ENCODE measurements around the gene NOP9.

The NOP9 gene

DNA sequence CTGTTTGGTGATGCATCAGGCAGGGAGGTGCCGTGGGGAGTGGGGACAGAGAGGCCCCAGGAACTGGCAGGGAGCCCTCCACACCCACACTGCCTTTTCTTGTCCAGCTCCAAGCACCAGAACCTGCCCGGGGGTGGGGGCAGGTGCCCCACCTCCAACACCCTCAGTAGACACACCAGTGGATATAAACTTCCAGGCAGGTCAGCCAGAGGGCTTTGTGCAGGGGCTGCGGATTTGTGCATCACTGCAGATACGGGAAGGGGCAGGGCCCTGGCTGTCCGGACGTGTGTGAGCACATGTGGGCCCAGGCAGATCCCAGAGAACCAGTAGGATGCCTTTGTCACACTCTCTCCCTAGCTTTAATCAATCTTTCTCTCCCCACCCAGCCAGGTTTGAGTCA is 35.4 kb upstream of the NOP9 start:
- no peak for DNase-seq (ENCODE audit: low read depth)
- TF ChIP-seq, protein P1, sequence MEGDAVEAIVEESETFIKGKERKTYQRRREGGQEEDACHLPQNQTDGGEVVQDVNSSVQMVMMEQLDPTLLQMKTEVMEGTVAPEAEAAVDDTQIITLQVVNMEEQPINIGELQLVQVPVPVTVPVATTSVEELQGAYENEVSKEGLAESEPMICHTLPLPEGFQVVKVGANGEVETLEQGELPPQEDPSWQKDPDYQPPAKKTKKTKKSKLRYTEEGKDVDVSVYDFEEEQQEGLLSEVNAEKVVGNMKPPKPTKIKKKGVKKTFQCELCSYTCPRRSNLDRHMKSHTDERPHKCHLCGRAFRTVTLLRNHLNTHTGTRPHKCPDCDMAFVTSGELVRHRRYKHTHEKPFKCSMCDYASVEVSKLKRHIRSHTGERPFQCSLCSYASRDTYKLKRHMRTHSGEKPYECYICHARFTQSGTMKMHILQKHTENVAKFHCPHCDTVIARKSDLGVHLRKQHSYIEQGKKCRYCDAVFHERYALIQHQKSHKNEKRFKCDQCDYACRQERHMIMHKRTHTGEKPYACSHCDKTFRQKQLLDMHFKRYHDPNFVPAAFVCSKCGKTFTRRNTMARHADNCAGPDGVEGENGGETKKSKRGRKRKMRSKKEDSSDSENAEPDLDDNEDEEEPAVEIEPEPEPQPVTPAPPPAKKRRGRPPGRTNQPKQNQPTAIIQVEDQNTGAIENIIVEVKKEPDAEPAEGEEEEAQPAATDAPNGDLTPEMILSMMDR (conservative IDR thresholded peaks at IDR 0.05; ENCODE audit: low read length), result no peak
- H3K4me3 ChIP-seq (ENCODE audit: low read length), result no peak overlapping the region

DNA sequence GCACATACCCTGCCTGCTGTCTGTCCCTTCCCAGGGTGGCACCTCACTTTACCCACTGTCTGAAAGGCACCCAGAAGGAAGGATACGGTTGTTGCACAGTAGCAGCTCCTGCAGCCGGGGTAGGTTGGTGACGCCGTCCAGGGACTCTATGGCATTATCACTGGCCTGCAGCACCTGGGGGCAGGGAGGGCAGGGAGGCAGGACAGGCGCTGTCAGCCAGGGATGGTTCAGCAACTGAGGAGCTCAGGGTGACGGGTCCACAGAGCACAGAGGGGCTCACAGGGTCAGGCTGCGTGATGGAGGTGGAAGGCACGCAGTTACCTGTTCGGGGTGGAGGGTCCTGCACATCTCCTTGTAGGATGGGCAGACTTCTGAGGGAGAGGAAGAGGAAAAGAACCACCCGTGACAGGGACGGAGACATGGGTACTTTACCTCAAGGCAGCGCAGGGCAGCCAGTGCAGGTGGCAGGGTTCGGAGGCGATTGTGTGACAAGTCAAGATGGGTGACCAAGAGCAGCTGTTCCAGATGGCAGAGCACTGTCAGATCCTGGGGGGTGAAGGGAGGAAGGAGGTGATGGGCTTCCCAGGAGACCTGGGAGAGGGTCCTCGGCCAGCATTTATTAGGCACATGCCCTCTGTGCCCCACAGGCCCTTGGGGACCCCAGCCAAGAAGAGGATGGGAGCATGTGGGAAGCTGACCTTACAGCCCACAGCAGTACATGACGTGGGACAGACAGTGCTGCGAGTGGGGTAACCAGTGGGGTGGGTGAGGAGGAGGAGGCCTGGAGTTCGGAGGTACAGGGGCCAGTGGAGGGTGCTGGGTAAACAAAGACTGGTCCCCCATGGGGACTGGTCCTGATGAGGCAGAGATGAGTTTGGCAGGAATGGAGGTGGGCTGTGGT is 33.1 kb upstream of the NOP9 start:
- no peak overlapping the region for H3K4me3 ChIP-seq (ENCODE audit: low read length)
- DNase-seq (ENCODE audit: low read depth), result no peak
- TF ChIP-seq, protein P1 (conservative IDR thresholded peaks at IDR 0.05; ENCODE audit: low read length), result no peak

DNA sequence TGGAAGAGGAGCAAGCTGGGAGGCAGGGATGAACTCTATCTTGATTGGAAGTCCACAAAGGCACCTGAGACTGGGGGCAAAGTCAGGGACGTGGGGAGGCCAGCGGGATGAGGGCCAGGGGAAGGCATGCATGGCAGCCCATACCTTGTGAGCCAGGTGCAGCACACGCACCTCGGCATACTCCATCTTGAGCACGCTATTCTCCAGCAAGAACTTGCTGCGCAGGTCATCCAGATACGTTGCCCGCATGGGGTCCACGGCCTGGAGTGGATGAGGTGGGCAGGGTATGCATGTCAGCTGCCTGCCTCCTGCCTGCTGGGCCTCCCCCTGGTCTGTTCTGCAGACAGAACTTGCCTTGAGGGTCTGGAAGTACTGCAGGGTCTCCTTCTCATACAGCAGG is 32.1 kb upstream of the NOP9 start:
- no peak for DNase-seq (ENCODE audit: low read depth)
- TF ChIP-seq, protein P1 (conservative IDR thresholded peaks at IDR 0.05; ENCODE audit: low read length), result no peak
- no peak overlapping the region for H3K4me3 ChIP-seq (ENCODE audit: low read length)

DNA sequence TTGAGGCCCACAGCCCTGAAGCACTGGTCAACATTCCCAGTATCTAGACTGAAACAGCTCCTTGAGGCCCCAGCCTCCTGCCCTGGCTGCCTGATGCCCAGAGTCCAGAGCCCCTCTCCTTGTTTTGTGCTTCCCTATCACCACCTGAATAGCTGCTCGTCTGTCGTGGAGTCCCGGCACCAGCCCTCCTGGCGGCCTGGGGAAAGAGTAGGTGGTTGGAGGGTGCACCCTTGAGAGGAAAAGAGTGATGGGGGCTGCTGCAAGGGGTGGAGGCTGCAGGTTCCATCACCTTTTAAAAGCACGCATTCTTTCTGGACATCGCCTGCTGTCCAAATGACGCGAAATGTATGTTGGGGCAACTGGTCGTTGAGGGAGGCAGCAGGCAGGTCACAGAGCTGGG is 31.4 kb upstream of the NOP9 start:
- H3K4me3 ChIP-seq (ENCODE audit: low read length), result no peak overlapping the region
- no peak for DNase-seq (ENCODE audit: low read depth)

DNA sequence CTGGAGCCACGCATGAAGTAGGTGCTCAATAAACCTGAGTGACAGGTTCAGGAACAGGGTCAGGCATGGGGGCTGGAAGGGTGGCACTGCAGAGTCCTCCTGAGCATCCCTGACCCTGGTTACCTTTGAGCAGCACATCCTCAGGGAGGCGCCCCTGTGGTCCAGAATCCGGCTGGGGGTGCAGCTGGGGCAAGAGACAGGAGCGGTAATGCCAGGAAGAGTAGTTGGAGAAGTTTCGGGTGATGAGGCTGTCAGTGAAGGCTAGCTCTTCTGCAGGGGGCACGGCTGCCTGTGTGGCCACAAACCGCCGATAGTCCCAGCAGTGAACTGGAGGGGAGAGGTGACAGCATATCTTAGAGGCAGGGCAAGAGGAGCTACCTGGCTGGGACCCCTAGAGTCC is 30.3 kb upstream of the NOP9 start:
- DNase-seq (ENCODE audit: low read depth), result no peak
- TF ChIP-seq, protein P1 (conservative IDR thresholded peaks at IDR 0.05; ENCODE audit: low read length), result no peak
- no peak overlapping the region for H3K4me3 ChIP-seq (ENCODE audit: low read length)

More for the DNA sequence above, 31.4 kb upstream of the NOP9 start:
- TF ChIP-seq, protein P1 (conservative IDR thresholded peaks at IDR 0.05; ENCODE audit: low read length), result no peak

DNA sequence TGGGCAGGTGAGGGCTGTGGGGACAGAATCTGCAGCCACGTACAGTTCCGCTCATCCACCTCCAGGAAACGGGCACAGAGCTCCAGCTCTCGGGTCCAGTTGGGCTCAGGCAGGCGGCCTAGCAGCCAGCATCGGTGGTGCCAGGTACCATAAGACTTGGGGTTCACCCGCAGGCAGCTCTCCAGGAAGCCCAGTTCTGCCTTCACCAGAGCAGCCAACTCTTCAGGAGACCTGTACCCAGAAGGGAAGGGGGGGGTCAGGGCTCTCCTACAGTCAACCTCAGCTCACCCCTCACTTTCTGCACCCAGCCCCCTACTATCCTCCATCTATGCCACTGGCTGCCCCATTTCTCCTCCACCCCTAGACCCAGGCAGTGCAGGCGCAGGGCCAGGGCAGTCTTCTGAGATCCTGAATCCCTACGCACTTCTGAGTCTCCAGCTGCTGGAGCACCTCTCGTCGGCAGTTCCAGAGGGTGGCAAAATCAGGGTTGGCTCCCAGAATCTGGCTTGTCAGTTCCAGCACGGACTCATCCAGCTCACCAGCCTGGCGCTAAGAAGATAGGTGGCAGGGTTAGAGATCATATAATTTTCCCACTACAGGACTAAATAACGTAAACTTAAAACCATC is 29.6 kb upstream of the NOP9 start:
- no peak overlapping the region for H3K4me3 ChIP-seq (ENCODE audit: low read length)
- DNase-seq (ENCODE audit: low read depth), result no peak
- TF ChIP-seq, protein P1 (conservative IDR thresholded peaks at IDR 0.05; ENCODE audit: low read length), result no peak
